ENCODE results near the gene MAX.

- TF ChIP-seq CTCF (IDR thresholded peaks at IDR 0.05) (no peak), POLR2A (IDR thresholded peaks at IDR 0.05) (no peak), EP300 (IDR thresholded peaks at IDR 0.05) (no peak)
Measured at GRCh38 chr14:65032319-65032718, 70.0 kb downstream of the MAX start.
